Right lobe of liver (tissue), 6 donors: ENCODE measurements around the gene CIC. TPM values are rescaled to one million over a fixed set of nuclear protein-coding genes. Genes with fewer than 3 reads are reported as not detected.

Experiments
- ATAC-seq, 4 donors: fragments of 200-7000 bp; cut with Tn5 transposase; one replicate each; pipeline ENCODE4 v1.9.1; 2020; ENCODE audit warnings: mild to moderate bottlenecking in 4 of 4, moderate library complexity in 4 of 4
- DNase-seq, 3 donors: peaks; one replicate each; pipeline ENCODE4 v3.0.0-alpha.2; 2020
- H3K27ac ChIP-seq, 3 donors: fragments of 200-600 bp; one replicate each; pipeline ENCODE4 v1.8.0; 2022
- H3K27me3 ChIP-seq, 2 donors: fragments of 200-600 bp; one replicate each; pipeline ENCODE4 v1.8.0; 2022
- H3K36me3 ChIP-seq, 4 donors: fragments of 200-600 bp; sonication (generic) in 1 of 4; one replicate each; pipeline versions ENCODE4 v1.5.1 to v1.8.0; 2017 to 2022; ENCODE audit warnings: control low read depth in 1 of 4
- H3K4me1 ChIP-seq, 4 donors: fragments of 200-600 bp; sonication (generic) in 1 of 4; one replicate each; pipeline versions ENCODE4 v1.5.1 to v1.8.0; 2017 to 2022; ENCODE audit warnings: control low read depth in 1 of 4
- H3K4me3 ChIP-seq, 3 donors: fragments of 200-600 bp; one replicate each; pipeline ENCODE4 v1.8.0; 2022
- H3K9me3 ChIP-seq, 4 donors: fragments of 200-600 bp; sonication (generic) in 1 of 4; one replicate each; pipeline versions ENCODE4 v1.5.1 to v1.8.0; 2017 to 2022; ENCODE audit warnings: control low read depth in 1 of 4
- POLR2A ChIP-seq: fragments of 450-650 bp; IDR thresholded peaks from one replicate; pipeline ENCODE4 v1.6.1; 2017; ENCODE audit warnings: antibody characterized with exemption, mild to moderate bottlenecking
- WGBS: methylation state at CpG from one replicate; pipeline ENCODE4 v1.1.6; 2018; ENCODE audit warnings: low coverage, low lambda C conversion rate; ENCODE audit not compliant: insufficient coverage; ENCODE audit errors: missing lambda C conversion rate; 5-methylcytosine and 5-hydroxymethylcytosine counted together
- intact Hi-C, 2 donors: fragments of 100-400 bp; cut with DNase I; formaldehyde crosslinking; loops; one replicate each; pipeline versions ENCODE4 v1.11.2 to v1.14.1; 2022
- total RNA-seq, 6 experiments: library from RNA; depleted of rRNA in 2 of 6; stranded (reverse); fragments of >200 nt in 2 of 6; fragmentation: NEBNext Ultra II Directional in 3 of 6; extraction: Animal tissue kit (Norgen Biotek cat#: 25700) in 3 of 6; gene quantifications; one replicate each; pipeline versions ENCODE4 v1.1.0 to v1.2.4, GENCODE V29; 2016 to 2023
- TF ChIP-seq, protein P1 (sequence below), 4 donors: fragments of 200-600 bp in 3 of 4; fragments of 450-650 bp in 1 of 4; IDR thresholded peaks; one replicate each; pipeline versions ENCODE4 v1.5.1 to v1.8.0; 2016 to 2022; ENCODE audit warnings: antibody characterized with exemption in 4 of 4, mild to moderate bottlenecking in 2 of 4
- donor health status: DM: no; HTN: yes; CAD: no.
- donor health status: DM: no; HTN: no; CAD: no.
- donor health status: DM: no; HTN: no; CAD: no.
- donor health status: DM: no; HTN: yes; CAD: no.
- donor health status: DM: no; HTN: yes; CAD: no.

The CIC gene
- total RNA-seq, 6 experiments from 2014 or later, result 19.9 to 53.6 (median 35.2) TPM

DNA sequence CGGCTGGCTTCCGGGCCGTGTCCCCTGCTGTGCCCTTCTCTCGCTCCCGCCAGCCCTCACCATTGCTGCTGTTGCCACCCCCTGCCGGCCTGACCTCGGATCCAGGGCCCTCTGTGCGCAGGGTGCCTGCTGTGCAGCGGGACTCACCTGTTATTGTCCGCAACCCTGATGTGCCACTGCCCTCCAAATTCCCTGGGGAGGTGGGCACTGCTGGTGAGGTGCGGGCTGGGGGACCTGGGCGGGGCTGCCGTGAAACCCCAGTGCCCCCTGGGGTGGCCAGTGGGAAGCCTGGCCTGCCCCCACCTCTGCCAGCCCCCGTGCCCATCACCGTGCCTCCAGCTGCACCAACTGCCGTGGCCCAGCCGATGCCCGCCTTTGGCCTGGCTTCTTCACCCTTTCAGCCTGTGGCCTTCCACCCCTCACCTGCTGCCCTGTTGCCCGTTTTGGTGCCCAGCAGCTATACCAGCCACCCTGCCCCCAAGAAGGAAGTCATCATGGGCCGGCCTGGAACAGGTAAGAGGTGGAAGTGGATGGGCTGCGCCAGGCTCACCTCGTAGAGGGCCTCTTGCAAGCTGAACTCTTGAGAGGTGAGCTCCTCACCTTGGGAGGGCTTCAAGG, 5.1 kb downstream of the CIC start:
- Histone ChIP-seq H3K36me3 (peaks cover 0 to 25% (median 8%) of the 10 kb centered on the region in 4 donors), H3K27me3 (no peaks in the 10 kb centered on the region), H3K27ac (no peak overlapping the region), H3K4me3 (no peak overlapping the region), H3K4me1 (peaks cover 0 to 34% (median 11%) of the 10 kb centered on the region in 4 donors), H3K9me3 (no peaks in the 10 kb centered on the region)
- no peak for TF ChIP-seq POLR2A
- TF ChIP-seq, protein P1, sequence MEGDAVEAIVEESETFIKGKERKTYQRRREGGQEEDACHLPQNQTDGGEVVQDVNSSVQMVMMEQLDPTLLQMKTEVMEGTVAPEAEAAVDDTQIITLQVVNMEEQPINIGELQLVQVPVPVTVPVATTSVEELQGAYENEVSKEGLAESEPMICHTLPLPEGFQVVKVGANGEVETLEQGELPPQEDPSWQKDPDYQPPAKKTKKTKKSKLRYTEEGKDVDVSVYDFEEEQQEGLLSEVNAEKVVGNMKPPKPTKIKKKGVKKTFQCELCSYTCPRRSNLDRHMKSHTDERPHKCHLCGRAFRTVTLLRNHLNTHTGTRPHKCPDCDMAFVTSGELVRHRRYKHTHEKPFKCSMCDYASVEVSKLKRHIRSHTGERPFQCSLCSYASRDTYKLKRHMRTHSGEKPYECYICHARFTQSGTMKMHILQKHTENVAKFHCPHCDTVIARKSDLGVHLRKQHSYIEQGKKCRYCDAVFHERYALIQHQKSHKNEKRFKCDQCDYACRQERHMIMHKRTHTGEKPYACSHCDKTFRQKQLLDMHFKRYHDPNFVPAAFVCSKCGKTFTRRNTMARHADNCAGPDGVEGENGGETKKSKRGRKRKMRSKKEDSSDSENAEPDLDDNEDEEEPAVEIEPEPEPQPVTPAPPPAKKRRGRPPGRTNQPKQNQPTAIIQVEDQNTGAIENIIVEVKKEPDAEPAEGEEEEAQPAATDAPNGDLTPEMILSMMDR (IDR thresholded peaks at IDR 0.05), result no peak
- no peak for ATAC-seq
- WGBS, result 87% methylated on average over 10 of the region's 22 CpGs
- DNase-seq, result no peak
- intact Hi-C loops, result no loop called here

GRCh38 chr19:42275103-42275502, 6.1 kb downstream of the CIC start:
- peaks cover 0 to 25% (median 8%) of the 10 kb centered on the region in 4 donors for H3K36me3 ChIP-seq
- no peak for DNase-seq
- 66% methylated on average over 3 of the region's 7 CpGs for WGBS

DNA sequence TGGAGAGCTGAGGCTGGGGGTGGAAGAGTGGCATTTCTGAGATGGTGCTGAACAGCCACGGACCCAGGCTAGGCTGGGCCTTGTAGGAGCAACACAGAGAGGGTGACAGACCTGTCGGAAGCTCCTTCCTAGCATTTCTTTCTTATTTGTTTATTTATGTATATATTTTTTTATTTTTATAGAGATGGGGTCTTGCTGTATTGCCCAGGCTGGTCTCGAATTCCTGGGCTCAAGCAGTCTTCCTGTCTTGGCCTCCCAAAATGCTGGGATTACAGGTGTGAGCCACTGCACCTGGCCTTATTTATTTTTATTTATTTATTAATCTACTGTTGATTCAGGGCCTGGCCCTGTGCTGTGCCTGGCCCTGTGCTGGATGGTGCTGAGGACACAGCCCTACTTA, 6.5 kb downstream of the CIC start:
- WGBS, result 90% methylated on average over 1 of the region's 3 CpGs
- DNase-seq, result no peak
- peaks cover 0 to 25% (median 8%) of the 10 kb centered on the region in 4 donors for H3K36me3 ChIP-seq
- no peak overlapping the region for H3K27ac ChIP-seq
- peaks cover 0 to 37% (median 15%) of the 10 kb centered on the region in 4 donors for H3K4me1 ChIP-seq
- no peak for ATAC-seq
- intact Hi-C loops, result no loop called here
- TF ChIP-seq, protein P1 (IDR thresholded peaks at IDR 0.05), result no peak
- TF ChIP-seq POLR2A, result no peak
- no peaks in the 10 kb centered on the region for H3K27me3 ChIP-seq
- no peaks in the 10 kb centered on the region for H3K9me3 ChIP-seq
- no peak overlapping the region for H3K4me3 ChIP-seq

More at GRCh38 chr19:42275103-42275502, 6.1 kb downstream of the CIC start:
- no peaks in the 10 kb centered on the region for H3K9me3 ChIP-seq
- intact Hi-C loops, result no loop called here
- no peaks in the 10 kb centered on the region for H3K27me3 ChIP-seq
- no peak overlapping the region for H3K27ac ChIP-seq
- peaks cover 0 to 39% (median 15%) of the 10 kb centered on the region in 4 donors for H3K4me1 ChIP-seq
- no peak overlapping the region for H3K4me3 ChIP-seq
- TF ChIP-seq POLR2A, result no peak
- TF ChIP-seq, protein P1 (IDR thresholded peaks at IDR 0.05), result no peak
- ATAC-seq, result no peak

GRCh38 chr19:42276284-42276683, 7.2 kb downstream of the CIC start:
- DNase-seq (no peak), ATAC-seq (no peak)
- Histone ChIP-seq H3K4me1 (peaks cover 0 to 35% (median 17%) of the 10 kb centered on the region in 4 donors), H3K27me3 (no peaks in the 10 kb centered on the region), H3K9me3 (no peaks in the 10 kb centered on the region), H3K4me3 (no peak overlapping the region), H3K27ac (no peak overlapping the region), H3K36me3 (peaks cover 0 to 25% (median 8%) of the 10 kb centered on the region in 4 donors)
- TF ChIP-seq, protein P1 (IDR thresholded peaks at IDR 0.05), result no peak
- TF ChIP-seq POLR2A, result no peak
- intact Hi-C loops, result no loop called here
- WGBS, result 50% methylated on average over 1 of the region's 3 CpGs
